Measurements from ENCODE around the gene FOSL2.
A peak's percentile ranks its signal among the peaks of the same experiment; 100 is the strongest.
"Not testable (repeated sequence)": the region's sequence is repeated elsewhere in the genome, so short reads cannot be mapped to it uniquely, and the experiment has no call there.

Gene FOSL2

GRCh38 chr2:28357948-28358667 lies 34.5 kb upstream of the FOSL2 start:
- no peak for DNase-seq

- DNase-seq = no peak
These were observed 33.9 kb upstream of the FOSL2 start for GRCh38 chr2:28358668-28359201.

DNA sequence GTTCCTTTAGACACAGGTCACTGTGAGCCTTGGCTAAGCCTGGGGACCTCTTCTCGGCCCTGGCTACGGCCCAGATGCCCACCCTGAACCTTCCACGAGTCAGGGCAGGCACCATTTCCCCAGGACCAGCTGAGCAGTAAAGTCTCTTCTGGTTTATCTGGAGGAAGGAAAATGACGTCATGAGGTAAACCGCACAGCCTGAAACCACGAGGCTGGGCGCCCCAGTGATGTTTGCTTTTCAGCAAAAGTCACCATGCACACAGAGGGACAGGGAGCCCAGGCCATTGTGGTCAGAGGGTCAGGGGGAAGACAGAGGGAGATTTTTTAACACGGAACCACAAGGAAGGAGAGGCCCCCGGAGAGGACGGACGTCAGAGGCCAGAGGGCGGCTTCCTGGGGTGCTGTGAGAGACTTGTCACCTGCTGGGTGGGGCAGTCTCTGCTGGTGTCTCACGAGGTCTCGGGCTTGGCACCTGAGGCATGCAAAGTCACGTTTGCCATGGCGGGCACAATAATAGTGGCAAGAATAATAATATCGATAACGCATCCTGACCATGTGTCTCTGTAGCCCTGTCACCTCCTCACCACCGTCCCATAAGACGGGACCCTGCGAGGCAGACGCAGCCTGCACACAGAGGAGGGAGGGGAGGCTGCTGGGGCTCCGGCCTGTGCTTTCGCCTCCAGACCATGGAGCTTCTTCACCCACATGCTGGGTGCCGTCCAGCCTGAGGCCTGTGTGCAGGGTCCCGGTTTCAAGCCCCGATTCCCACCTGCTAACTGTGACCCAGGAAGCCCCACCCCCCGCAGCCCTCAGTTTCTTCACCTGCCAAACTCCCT lies 33.2 kb upstream of the FOSL2 start:
- peak; percentile 63 for DNase-seq

- no peak for DNase-seq
These were observed 32.5 kb upstream of the FOSL2 start for GRCh38 chr2:28360058-28360717.

GRCh38 chr2:28360718-28361293 lies 31.9 kb upstream of the FOSL2 start:
- no peak for DNase-seq

DNA sequence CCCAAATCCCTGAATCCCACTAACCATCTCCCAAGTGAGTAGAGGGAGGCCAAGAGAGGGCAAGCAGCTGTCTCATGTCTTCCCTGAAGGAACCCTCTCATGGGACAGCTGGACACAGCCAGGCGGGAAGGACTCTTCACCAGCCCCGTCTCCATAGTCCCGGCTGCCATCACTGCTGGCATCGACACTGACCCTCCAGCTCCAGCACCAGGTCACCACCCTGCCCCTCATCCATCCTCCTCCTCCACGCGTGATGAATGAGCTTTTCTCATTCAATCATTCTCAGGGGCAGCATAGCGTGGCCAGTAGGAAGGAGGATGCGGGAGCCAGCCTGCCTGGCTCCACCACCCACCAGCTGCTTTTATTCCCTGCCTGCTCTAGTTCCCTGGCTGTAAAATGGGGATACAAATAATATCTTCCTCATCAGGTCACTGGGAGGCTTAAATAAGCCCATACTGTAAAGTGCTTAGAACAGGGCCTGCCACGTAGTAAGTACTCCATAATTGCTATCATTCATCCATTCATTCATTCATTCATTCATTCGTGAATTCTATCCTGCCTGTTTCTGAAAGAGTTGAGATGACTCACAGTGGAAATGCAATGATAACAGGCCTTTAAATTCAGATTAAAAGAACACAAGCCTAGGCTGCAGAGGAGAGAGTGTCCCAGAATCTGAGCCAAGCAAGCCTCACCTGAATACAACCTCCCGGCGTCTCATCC lies 30.5 kb upstream of the FOSL2 start:
- DNase-seq = no peak

DNA sequence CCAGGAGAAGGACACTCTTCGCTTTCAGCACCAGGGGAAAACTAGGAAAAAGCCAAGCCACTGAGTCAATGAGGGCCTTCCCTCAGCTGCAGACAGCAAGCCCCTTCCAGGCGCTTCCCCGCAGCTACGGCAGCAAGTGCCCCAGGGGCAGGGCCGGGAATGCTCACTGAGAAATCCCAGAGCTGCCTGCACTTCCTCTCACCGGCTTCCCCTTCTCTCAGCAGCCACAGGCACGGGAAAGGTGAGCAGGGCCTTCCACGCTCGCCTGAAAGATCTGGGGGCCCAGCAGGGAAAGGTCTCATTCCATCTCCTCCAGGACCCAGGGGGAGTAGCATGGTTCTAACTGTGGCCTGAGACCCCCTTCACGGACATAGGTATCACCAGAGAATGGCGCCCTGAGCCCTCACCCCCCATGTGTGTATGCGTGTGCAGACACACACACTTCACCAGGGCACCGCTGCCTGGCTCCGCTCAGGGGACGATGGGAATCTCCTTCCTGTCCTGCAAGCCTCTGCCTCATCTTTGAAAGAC lies 29.6 kb upstream of the FOSL2 start:
- DNase-seq = no peak

DNA sequence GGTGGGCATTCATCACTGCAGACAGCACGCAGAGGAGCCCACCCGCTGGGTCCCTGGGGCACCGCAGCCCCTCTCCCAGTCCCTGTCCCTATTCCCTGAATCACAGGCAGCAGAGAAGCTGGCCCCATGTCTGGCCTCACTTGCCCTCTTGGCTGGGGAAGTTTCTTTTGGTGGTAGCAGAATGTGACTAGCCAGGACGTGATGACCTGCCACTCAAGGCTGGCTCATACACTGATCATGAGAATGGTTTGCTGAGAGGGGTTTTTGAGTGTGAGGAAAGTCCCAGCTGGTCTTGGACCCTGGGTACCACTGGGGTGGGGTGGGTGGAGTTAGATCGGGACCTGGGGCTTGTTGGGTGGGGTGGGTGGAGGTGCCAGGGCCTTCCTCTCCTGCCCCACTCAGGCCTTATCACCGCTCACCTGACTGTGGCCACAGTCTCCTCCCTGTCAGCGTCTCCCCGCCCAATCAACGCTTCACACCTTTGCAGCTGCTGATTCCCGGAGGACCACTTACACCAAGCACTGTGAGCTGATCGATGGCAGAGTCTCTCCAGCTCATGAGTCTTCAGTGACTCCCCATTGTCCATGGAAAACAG lies 28.9 kb upstream of the FOSL2 start:
- no peak for DNase-seq

DNA sequence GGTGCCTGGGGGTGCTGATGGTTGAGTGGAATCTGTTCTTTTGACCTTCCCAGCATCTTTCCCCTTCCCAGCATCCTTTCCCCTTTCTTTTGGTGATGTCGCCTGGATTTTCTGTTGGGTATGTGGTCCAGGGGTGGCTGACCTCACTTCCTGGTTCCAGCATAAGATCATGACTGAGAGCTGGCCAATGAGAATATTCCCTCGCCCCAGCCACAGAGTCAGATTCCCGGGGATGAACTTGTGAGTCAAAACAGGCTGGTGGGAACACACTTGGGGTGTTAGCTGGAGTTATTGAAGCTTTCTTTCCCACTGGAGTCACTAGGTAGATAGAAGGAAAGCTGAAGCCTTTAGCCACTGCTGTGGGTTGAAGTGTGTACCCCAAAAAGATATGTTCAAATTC lies 28.0 kb upstream of the FOSL2 start:
- no peak for DNase-seq

DNA sequence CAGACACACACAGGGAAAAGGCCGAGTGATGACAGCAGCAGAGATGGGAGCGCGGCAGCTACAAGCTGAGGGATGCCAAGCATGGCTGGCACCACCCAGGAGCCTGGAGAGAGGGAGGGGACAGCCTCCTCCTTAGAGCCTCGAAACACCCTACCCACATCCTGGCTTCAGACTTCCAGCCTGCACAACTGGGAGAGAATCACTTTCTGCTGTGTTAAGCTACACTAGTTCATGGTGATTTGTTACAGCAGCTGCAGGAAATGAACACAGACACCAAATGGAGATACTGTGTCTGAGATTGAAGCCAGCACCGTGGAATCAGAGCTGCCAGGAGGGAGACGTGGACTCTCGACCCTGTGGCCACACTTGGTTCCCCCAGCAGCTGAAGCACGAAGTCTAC lies 27.5 kb upstream of the FOSL2 start:
- no peak for DNase-seq

DNA sequence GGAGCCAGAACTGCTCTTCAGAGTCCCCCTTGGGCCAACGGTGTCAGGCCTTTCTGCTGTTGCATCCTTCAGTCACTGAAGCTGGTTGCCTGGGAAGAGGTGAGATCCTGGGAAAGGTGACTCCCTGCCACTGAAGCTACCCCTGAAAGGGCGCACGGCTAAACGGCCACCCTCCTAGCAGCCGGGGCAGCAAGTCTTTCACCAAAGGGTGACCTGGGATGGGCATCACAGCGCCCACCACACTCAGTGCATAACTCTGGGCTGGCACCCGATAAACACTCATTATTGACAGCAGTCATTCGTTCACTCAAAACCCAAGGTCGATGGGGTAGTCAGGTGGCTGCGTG lies 26.5 kb upstream of the FOSL2 start:
- no peak for DNase-seq

- no peak for DNase-seq
These were observed 26.0 kb upstream of the FOSL2 start for GRCh38 chr2:28366496-28367282.

- DNase-seq = no peak
These were observed 24.8 kb upstream of the FOSL2 start for GRCh38 chr2:28367667-28368356.

- DNase-seq = no peak
These were observed 24.3 kb upstream of the FOSL2 start for GRCh38 chr2:28368357-28368798.

- DNase-seq = no peak
These were observed 23.3 kb upstream of the FOSL2 start for GRCh38 chr2:28369358-28369757.

DNA sequence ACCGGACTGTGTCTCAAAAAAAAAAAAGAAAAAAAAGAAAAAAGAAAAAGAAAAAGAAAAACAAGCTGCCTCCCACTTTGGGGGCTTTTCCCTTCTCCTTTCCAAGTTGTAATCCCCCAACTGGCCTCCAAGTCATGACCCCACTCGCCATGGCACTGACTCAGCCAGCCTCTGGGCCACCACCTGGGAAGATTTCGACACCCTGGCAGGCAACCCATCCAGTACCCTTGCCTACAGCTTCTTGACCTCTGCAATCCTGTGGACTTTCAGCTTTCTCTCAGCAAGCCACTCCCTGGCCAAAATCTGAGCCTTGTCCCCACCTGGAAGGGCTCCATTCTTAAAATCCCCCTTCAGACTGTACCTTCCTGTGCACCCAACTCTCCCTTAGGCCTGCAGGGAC lies 22.3 kb upstream of the FOSL2 start:
- DNase-seq = no peak

DNA sequence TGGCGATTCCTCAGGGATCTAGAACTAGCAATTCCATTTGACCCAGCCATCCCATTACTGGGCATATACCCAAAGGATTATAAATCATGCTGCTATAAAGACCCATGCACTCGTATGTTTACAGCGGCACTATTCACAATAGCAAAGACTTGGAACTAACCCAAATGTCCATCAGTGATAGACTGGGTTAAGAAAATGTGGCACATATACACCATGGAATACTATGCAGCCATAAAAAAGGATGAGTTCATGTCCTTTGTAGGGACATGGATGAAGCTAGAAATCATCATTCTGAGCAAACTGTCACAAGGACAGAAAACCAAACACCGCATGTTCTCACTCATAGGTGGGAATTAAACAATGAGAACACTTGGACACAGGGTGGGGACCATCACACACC lies 20.9 kb upstream of the FOSL2 start:
- DNase-seq = not testable (repeated sequence)

DNA sequence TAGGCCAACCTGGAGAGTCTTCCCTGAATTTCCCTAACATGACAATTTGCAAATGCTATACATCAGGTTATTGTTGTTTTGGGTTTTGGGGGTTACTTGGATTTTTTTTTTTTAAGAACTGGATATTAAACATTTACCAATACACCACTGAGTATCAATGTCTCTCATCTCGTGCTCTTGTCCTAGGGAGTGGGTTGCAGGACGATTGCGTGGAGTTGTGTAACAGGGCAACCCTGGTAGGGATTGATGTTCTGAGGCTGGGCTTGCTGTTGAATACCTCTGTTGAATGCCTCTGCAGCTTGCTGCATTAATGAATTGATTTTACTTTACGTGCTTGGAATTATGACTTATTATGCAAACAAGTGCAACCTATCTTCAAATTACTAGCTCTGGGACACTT lies 18.8 kb upstream of the FOSL2 start:
- no peak for DNase-seq

DNA sequence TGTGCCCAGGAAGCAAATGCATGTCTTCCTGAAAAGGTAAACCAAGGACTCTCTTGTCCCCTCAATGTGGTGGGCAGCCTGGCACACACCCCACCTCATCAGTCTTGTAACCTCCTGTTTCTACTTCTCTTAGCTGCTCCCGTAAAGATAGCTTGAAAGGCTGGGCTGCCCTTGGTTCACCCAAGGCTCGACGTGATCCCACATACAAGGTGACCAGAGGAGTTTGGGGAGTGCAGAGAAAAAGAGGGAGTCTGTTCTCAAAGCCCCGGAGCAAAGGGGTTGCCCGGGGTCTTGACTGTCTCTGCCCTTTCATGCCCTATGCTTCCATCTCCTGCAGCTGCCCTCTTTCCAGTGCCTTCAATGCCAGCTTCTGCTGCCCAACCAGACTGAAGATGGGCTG lies 18.3 kb upstream of the FOSL2 start:
- DNase-seq = no peak

DNA sequence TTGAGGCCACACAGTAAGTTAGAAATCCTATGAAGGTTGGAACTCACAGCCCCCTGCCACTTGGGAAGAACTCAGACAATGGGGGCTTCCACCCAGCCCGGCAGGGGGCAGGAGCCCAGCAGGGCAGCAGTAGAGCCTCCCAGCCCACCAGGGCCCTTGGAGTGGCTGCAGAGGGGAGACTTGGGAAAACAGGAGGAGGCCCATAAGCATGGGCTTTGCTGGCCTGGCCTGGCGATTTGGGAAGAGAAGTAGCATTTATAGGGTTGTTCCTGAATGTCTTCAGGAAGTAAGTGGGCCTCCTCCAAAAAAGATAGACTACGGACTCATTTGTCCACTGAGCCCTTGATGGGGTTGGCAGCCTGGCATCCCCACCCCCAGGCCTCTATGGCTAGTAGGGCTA lies 17.4 kb upstream of the FOSL2 start:
- no peak for DNase-seq
